HG02610 (cell line): ENCODE measurements around the gene AUTS2.
A peak's percentile ranks its signal among the peaks of the same experiment; 100 is the strongest.
"Not testable (repeated sequence)": the region's sequence is repeated elsewhere in the genome, so short reads cannot be mapped to it uniquely, and the experiment has no call there.

Experiments used
- ATAC-seq: cut with Tn5 transposase; IDR thresholded peaks from one replicate; pipeline ENCODE4 v1.9.1; 2021; ENCODE audit warnings: mild to moderate bottlenecking, moderate library complexity; ENCODE audit not compliant: unreplicated experiment

The AUTS2 gene

GRCh38 chr7:70266186-70266585 lies 667.9 kb downstream of the AUTS2 start:
- no peak for ATAC-seq

- no peak for ATAC-seq
Observed at GRCh38 chr7:70267381-70268120, 669.3 kb downstream of the AUTS2 start.

- no peak for ATAC-seq
Observed at GRCh38 chr7:70268179-70268578, 669.9 kb downstream of the AUTS2 start.

- ATAC-seq = no peak
Observed at GRCh38 chr7:70270149-70270548, 671.9 kb downstream of the AUTS2 start.

GRCh38 chr7:70271617-70272081 lies 673.4 kb downstream of the AUTS2 start:
- no peak for ATAC-seq

- not testable (repeated sequence) for ATAC-seq
Observed at GRCh38 chr7:70275570-70275969, 677.3 kb downstream of the AUTS2 start.

GRCh38 chr7:70285187-70285586 lies 686.9 kb downstream of the AUTS2 start:
- ATAC-seq = no peak

GRCh38 chr7:70285854-70286253 lies 687.6 kb downstream of the AUTS2 start:
- no peak for ATAC-seq

GRCh38 chr7:70288781-70289456 lies 690.6 kb downstream of the AUTS2 start:
- ATAC-seq = no peak

GRCh38 chr7:70292716-70293115 lies 694.4 kb downstream of the AUTS2 start:
- no peak for ATAC-seq

- ATAC-seq = no peak
Observed at GRCh38 chr7:70294211-70294911, 696.1 kb downstream of the AUTS2 start.

- no peak for ATAC-seq
Observed at GRCh38 chr7:70298780-70299471, 700.7 kb downstream of the AUTS2 start.

GRCh38 chr7:70299472-70299807 lies 701.2 kb downstream of the AUTS2 start:
- no peak for ATAC-seq

- ATAC-seq = no peak
Observed at GRCh38 chr7:70301673-70302185, 703.5 kb downstream of the AUTS2 start.

- peak; percentile 22 for ATAC-seq
Observed at GRCh38 chr7:70303309-70303708, 705.0 kb downstream of the AUTS2 start.

GRCh38 chr7:70303780-70304179 lies 705.5 kb downstream of the AUTS2 start:
- peak; percentile 43 for ATAC-seq

GRCh38 chr7:70306173-70306572 lies 707.9 kb downstream of the AUTS2 start:
- no peak for ATAC-seq

GRCh38 chr7:70307544-70308106 lies 709.4 kb downstream of the AUTS2 start:
- no peak for ATAC-seq

- ATAC-seq = no peak
Observed at GRCh38 chr7:70312336-70312735, 714.1 kb downstream of the AUTS2 start.

GRCh38 chr7:70313271-70313670 lies 715.0 kb downstream of the AUTS2 start:
- no peak for ATAC-seq

GRCh38 chr7:70313687-70314086 lies 715.4 kb downstream of the AUTS2 start:
- ATAC-seq = no peak
